HPDE6-E6E7 (cell line): ENCODE data around the gene NEGR1.
"Not testable (repeated sequence)": the region's sequence is repeated elsewhere in the genome, so short reads cannot be mapped to it uniquely, and the experiment has no call there.

Experiments used
- DNase-seq: peaks from one replicate; pipeline ENCODE4 v3.0.0; 2011; ENCODE audit warnings: missing footprints; ENCODE audit errors: extremely low spot score

The NEGR1 gene

DNA sequence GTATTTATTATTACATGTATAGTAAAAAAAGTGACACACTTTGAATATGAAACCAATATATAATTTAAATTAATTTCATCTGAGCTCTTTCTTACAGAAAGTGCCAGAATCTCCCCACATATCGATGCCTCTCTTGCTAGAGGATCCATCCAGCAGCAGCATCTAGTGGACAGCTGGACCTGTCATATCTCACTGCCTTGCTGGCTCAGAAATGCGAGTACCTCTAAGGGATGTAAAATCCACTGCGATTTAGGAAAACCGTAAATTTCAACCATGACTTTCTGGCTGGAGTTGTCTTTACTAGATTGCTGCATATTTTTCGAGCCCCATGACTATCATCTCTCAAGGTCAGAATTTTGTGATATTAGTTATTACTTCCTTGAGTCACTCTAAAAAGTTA is 333.8 kb downstream of the NEGR1 start:
- no peak for DNase-seq

DNA sequence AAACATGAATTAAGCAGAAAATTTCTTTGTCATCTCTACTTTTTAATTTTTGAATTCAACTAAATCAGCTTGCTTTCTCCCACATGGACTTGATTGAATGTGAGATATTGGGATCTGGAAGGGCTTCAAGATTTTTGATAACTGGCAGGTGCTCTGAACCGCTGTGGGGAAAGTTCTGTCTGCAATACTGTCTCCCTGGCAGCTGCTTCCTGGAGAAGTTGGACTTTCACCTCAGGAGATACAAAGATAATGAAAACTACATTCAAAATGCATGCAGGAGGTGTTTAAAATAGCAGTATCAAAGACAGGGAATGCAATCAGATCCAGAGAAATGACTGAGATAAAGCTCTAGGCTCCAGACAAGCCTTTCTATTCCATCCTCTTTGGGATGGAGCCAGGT is 338.3 kb downstream of the NEGR1 start:
- no peak for DNase-seq

DNA sequence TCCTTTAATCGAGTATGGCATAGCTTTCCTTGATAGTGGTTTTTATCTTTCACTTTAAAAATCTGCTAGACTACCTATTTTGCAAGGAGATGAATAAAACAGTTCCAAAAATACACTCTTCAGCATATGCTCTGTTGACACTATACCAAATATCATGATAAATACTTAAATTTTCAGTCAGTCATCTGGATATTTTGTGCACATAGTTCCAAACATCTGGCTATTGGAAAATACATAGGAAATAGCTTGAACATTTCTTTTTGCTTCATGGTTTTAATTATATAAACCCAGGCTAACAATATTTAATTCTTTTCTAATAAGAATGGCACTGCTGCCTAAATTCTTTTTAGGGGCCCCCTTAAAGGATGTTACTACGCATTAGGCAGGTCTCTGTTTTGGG is 342.1 kb downstream of the NEGR1 start:
- DNase-seq, result no peak

GRCh38 chr1:71930511-71930910 is 351.8 kb downstream of the NEGR1 start:
- no peak for DNase-seq

GRCh38 chr1:71921935-71922559 is 360.3 kb downstream of the NEGR1 start:
- DNase-seq, result no peak

DNA sequence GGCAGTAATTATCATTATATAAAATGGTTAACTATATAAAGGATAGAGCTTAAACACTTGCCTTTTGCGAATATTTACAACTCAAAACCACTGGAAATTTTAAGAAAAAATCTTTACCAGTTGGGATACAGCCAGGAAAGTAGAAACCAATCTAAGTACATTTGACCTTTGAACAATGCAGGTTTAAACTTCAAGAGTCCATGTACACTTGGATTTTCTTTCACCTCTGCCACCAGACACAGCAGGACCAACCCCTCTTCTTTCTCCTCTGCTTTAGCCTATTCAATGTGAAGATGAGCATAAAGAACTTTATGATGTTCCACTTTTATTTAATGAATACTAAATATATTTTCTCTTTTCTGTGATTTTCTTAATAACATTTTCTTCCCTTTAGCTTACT is 361.1 kb downstream of the NEGR1 start:
- DNase-seq, result no peak

DNA sequence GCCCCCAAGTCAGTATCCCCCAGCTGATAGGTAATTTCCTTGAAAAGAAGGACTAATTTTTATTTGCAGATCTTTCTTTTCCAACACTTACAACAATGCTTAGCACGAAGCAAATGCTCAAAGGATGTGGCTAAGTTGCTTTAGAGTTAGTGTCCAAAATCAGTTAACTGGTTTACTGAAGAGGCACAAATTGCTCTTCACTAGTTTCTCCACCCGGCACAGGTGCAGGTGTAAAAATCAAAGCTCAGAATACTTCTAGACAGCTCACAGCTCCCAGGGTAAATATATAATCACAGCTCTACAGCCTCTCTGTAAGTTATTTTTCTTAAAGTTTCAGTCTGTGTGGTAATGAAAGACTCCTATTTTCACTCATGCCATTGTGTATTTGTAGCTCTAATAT is 361.8 kb downstream of the NEGR1 start:
- DNase-seq, result no peak

DNA sequence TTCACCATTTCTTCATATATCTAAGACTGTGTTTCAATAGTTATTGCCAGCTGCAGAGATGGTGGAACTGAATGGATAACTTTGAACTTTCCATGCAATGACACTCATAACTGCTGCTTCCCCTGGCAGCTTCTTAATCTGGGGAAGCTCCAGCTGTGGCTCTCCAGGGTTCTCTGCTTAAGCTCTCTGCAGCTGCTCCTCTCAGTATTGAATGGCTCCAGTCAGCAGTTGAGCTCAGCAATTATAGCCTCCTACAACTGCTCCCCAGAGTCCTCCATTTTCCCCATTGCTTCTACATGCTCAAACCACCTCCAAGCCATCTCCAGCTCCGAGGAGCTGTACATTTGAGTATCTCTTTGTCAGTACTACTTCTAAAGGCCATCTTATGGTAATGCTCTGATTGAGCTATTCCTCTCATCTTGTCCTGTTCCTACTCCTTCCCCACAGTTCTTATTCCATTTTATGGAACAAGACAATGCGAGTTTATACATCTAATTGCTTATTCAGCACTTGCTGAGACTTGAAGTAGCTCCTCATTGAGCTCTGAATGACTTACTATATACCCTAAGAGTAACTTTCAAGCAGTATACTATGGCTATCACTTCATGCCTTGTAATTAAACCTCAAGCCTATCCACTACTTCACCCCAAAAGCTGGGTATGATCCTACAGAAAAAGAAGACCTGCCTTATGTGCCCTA is 362.4 kb downstream of the NEGR1 start:
- DNase-seq, result no peak

- no peak for DNase-seq
These were observed 363.7 kb downstream of the NEGR1 start for GRCh38 chr1:71918630-71919029.

DNA sequence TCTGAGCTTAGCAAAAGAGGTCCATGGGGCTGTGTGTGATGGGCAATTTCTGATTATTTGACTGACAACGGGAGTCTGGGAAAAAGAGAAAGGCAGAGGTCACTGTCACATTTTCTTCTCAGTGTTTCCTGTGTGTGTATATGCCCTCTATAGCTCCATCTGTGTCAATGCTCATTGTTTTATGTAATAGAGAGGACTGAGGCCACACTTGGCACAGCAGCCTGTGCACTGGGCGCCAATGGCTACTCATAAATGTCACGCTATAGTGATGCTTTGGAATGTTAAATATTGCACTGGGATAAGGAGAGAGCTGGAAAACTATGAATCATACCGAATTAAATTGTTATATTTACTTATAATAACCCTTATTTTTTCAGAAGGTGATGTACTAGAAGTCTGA is 365.4 kb downstream of the NEGR1 start:
- no peak for DNase-seq

GRCh38 chr1:71914626-71915025 is 367.7 kb downstream of the NEGR1 start:
- DNase-seq, result no peak

DNA sequence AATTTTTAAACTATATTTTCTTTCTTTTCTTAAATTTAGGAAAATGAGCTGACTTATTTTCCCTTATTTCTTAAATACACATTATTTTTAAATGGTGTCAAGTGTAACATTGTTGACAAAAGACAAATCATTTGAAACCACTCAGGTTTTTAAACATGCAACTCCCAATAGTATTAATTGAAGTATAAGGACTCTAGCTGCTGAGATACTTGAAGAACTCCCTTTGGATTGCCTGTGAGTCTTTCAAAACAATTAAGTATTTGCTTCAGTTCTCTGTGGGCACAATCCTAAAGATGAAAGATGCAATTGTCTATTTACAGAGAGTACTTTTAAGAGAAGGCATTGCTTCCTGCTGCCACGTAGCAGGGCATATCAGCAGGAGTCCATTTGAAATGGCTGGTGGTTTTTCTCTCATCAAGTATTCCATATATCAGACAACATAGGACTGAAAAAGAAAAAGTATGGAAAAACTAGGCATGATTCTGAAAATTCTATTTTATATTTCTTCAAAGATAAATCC is 373.4 kb downstream of the NEGR1 start:
- DNase-seq, result no peak

DNA sequence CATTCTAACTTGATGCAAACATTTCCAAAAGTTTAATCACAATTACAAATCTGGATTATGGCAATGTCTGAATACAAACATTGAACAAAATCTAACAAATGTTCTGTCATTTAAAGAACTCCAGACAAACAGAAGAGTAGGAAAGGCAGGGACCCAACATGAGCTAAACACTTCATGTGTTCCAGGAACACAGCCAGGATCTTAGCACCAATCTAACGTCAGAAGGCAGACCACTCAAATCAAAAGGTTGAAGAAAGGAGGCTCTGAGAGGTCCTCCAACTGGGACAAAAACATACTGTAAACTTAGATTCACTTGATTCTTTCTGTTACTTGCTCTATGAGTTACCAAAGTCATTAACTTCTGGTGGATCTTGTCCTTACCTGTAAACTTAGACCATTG is 374.0 kb downstream of the NEGR1 start:
- no peak for DNase-seq

DNA sequence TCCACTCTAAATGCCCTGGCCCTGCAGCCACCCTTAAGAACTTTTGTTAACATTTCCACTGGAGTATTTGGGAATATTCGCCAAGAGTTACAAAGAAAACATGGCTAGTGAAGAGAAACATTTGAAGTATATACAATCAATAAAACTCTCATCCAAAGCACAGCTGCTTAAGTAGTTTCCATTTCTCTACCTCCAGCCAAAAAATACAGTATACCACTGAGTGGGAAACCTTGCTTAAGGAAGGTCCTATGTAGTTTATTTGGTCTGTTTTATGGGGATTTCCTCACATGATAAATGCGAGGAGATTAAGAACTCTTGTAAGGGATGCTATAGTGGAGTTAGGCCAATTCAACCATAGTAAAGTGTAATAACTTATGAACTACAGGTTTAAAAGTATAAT is 382.5 kb downstream of the NEGR1 start:
- no peak for DNase-seq

DNA sequence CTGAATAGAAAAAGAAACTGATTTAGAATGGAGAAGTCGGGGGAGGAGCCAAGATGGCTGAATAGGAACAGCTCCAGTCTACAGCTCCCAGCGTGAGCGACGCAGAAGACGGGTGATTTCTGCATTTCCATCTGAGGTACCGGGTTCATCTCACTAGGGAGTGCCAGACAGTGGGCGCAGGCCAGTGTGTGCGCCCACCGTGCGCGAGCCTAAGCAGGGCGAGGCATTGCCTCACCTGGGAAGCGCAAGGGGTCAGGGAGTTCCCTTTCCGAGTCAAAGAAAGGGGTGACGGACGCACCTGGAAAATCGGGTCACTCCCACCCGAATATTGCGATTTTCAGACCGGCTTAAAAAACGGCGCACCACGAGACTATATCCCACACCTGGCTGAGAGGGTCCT is 394.2 kb downstream of the NEGR1 start:
- not testable (repeated sequence) for DNase-seq

DNA sequence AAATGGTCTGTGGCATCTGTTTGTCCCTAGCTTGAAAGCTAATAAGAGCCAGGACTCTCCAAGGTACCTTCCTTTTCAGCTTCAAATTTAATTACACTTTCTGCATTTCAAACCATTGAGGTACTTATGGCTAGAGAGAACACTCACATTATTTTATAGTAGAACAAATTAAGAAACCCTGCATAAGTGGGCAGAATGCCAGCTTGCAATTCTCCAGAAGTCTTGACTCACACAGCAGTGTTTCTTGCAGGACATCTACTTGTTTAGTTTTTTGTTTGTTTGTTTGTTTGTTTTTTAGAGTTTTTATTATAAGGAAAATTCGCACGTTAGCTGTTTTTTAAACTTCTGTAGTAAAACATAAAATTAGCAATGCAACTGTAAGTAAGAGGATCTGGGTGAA is 397.2 kb downstream of the NEGR1 start:
- DNase-seq, result no peak

GRCh38 chr1:71882637-71883036 is 399.7 kb downstream of the NEGR1 start:
- no peak for DNase-seq

DNA sequence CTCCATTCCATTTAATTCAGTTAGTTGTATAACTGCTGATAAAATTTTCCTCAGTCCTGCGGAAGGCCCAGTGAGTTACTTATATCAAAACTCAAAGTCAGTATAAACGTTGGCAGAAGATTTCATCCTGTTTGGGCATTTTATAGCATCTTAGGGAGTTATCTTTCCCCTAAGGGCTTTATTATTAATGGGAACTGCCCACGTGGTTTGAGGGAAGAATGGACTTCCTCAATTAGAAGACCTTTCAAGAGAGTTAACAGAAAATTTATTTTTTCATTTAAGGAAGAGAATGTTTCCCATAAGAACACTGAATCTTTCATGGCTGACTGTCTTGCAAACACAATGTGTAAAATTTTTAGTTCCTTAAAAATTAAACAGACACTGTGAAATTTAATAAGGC is 400.1 kb downstream of the NEGR1 start:
- DNase-seq, result no peak

GRCh38 chr1:71881611-71882010 is 400.7 kb downstream of the NEGR1 start:
- DNase-seq, result no peak

DNA sequence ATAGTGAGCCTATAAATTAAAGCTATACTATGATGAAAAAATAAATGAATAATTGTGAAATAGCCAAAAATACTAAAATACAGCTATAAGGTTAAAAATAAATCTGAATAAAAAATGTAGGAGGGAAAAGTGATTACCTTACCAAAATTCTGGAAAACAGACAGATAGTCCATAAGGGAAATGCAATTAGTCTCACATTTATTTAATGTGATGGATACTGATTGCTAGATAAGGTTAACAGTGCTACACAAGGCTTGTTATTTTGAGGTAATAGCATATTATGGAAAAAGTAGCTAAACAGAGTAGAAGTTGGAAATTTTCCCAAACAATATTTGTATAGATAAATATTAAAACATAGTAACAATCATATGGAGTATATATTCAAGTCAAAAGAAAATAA is 413.0 kb downstream of the NEGR1 start:
- no peak for DNase-seq

GRCh38 chr1:71862756-71863155 is 419.6 kb downstream of the NEGR1 start:
- no peak for DNase-seq

- DNase-seq, result peak; percentile 16
These were observed 421.3 kb downstream of the NEGR1 start for GRCh38 chr1:71861022-71861421.

DNA sequence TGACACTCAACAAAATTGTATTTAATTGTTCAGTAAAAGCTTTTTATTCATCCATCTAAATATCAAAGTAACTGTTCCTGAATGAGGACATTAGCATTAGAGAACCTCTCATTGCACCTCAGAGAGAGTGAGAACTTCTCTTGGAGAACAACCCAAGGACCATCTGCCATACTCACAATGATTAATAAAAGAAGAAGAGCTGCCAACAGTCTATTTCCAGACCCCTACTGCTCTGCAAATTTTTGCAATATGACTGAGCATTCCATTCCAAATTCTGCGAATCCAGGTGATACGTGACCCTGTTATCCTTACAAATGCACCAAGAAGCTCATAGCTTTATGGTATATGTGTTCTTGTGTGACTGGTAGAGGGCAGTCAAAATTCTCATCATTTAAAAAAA is 422.5 kb downstream of the NEGR1 start:
- DNase-seq, result no peak

- DNase-seq, result no peak
These were observed 424.5 kb downstream of the NEGR1 start for GRCh38 chr1:71857862-71858261.
